KMS-11 (cell line): Measurements from ENCODE around the gene THRB.

ENCODE experiments used
- H2AFZ ChIP-seq: fragments of 200-600 bp; sonication (generic); 2 replicates; pipeline ENCODE4 v1.6.1; 2016; ENCODE audit warnings: antibody characterized with exemption, mixed run types, low read depth
- H3K27ac ChIP-seq: fragments of 200-600 bp; sonication (generic); 2 replicates; pipeline ENCODE4 v1.6.1; 2016; ENCODE audit warnings: mild to moderate bottlenecking, mixed run types
- H3K27me3 ChIP-seq: fragments of 200-600 bp; sonication (generic); 2 replicates; pipeline ENCODE4 v1.6.1; 2017; ENCODE audit warnings: mild to moderate bottlenecking, low read depth, mixed run types, moderate library complexity; ENCODE audit not compliant: insufficient read depth
- H3K36me3 ChIP-seq: fragments of 200-600 bp; sonication (generic); 2 replicates; pipeline ENCODE4 v1.6.1; 2017; ENCODE audit warnings: mild to moderate bottlenecking, mixed run types; ENCODE audit not compliant: insufficient read depth
- H3K4me1 ChIP-seq: fragments of 200-600 bp; sonication (generic); 2 replicates; pipeline ENCODE4 v1.6.1; 2016; ENCODE audit warnings: mild to moderate bottlenecking, low read depth, mixed run types; ENCODE audit not compliant: poor library complexity, severe bottlenecking
- H3K4me2 ChIP-seq: fragments of 200-600 bp; sonication (generic); 2 replicates; pipeline ENCODE4 v1.7.0; 2016; ENCODE audit warnings: mild to moderate bottlenecking, mixed run types
- H3K4me3 ChIP-seq: fragments of 200-600 bp; sonication (generic); IDR thresholded peaks from 2 replicates; pipeline ENCODE4 v1.6.1; 2017; ENCODE audit warnings: low read depth, low read length, mixed read lengths; ENCODE audit not compliant: insufficient read depth
- H3K79me2 ChIP-seq: fragments of 200-600 bp; sonication (generic); 2 replicates; pipeline ENCODE4 v1.6.1; 2016; ENCODE audit warnings: low read depth, mixed run types; ENCODE audit not compliant: insufficient read depth
- H3K9ac ChIP-seq: fragments of 200-600 bp; sonication (generic); 2 replicates; pipeline ENCODE4 v1.6.1; 2016; ENCODE audit warnings: mild to moderate bottlenecking, mixed run types
- H4K20me1 ChIP-seq: fragments of 200-600 bp; sonication (generic); 2 replicates; pipeline ENCODE4 v1.6.1; 2016; ENCODE audit warnings: mild to moderate bottlenecking, mixed run types; ENCODE audit not compliant: insufficient read depth
- CTCF ChIP-seq: fragments of 200-600 bp; sonication (generic); conservative IDR thresholded peaks from 2 replicates; pipeline ENCODE4 v1.6.1; 2017; ENCODE audit warnings: low read depth, mild to moderate bottlenecking, antibody characterized with exemption, low read length, moderate library complexity, mixed read lengths

Gene THRB

GRCh38 chr3:24154781-24155180, 339.9 kb downstream of the THRB start:
- Histone ChIP-seq H3K27me3 (no peaks in the 10 kb centered on the region), H2AFZ (no peak overlapping the region), H4K20me1 (no peaks in the 10 kb centered on the region), H3K9ac (no peak overlapping the region), H3K4me2 (no peak overlapping the region), H3K27ac (no peak overlapping the region), H3K79me2 (no peaks in the 10 kb centered on the region), H3K36me3 (no peaks in the 10 kb centered on the region), H3K4me3 (no peak overlapping the region), H3K4me1 (no peaks in the 10 kb centered on the region)
- TF ChIP-seq CTCF: no peak

DNA sequence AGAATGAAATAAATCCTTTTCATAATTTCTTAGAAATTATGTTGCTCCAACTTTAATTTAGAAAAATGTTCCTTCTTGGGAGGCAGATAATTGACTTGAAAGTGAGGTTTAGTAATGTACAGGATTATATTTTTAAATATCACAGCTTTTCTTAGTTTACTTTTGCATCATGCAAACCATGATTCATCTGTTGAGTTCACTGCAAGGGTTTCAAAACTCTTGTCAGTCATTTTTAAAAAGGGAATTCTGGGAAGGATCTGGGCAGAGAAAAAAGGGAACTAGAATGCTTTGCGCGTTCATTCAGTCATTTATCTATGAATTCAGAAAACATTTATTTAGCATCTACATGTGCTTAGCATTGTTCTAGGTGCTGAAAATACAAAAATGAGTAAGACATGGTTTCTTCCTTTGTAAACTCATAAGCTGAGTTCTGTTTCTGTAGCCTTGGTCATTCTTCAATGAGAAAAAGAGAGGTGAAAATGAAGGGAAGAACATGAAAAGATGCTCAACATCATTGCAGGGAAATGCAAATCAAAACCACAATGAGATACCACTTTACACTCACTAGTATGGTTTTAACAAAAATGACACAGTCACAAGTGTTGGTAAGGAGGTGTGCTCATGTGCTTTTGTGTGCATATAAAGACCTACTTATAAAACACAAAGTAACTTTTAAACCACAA, 340.5 kb downstream of the THRB start:
- Histone ChIP-seq H3K36me3 (no peaks in the 10 kb centered on the region), H3K4me3 (no peak overlapping the region), H3K4me2 (no peak overlapping the region), H3K27me3 (no peaks in the 10 kb centered on the region), H3K4me1 (no peaks in the 10 kb centered on the region), H3K27ac (no peak overlapping the region), H4K20me1 (no peaks in the 10 kb centered on the region), H3K79me2 (no peaks in the 10 kb centered on the region), H3K9ac (no peak overlapping the region), H2AFZ (no peak overlapping the region)
- no peak for TF ChIP-seq CTCF

DNA sequence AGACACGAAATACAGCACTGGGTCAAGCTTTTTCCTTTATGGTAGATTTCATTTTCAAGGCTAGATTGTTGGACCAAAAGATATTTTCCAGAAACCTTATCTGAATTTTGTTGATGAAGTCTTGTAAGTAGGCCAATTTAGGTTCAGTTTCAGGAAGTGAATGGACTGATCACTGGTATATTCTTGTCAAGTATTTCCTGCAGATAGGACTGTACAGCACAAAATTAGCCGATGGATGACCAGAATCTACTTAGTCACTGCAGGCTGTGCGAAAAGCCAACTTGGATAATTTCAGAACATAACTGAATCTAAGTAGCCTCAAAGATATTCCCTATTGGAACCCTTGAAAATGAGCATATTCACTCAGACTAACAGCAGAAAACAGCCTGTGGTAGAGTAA, 343.1 kb downstream of the THRB start:
- H3K4me3 ChIP-seq: no peak overlapping the region
- H3K36me3 ChIP-seq: no peaks in the 10 kb centered on the region
- no peak overlapping the region for H3K4me2 ChIP-seq
- H4K20me1 ChIP-seq: no peaks in the 10 kb centered on the region
- H3K4me1 ChIP-seq: no peaks in the 10 kb centered on the region
- no peaks in the 10 kb centered on the region for H3K27me3 ChIP-seq
- no peaks in the 10 kb centered on the region for H3K79me2 ChIP-seq
- H2AFZ ChIP-seq: no peak overlapping the region
- no peak for TF ChIP-seq CTCF
- no peak overlapping the region for H3K27ac ChIP-seq
- H3K9ac ChIP-seq: no peak overlapping the region

GRCh38 chr3:24149032-24149431, 345.6 kb downstream of the THRB start:
- Histone ChIP-seq H3K4me3 (no peak overlapping the region), H3K4me2 (no peak overlapping the region), H3K36me3 (no peaks in the 10 kb centered on the region), H2AFZ (no peak overlapping the region), H3K27me3 (no peaks in the 10 kb centered on the region), H4K20me1 (no peaks in the 10 kb centered on the region), H3K27ac (no peak overlapping the region), H3K4me1 (no peaks in the 10 kb centered on the region), H3K9ac (no peak overlapping the region), H3K79me2 (no peaks in the 10 kb centered on the region)
- TF ChIP-seq CTCF: no peak
